ENCODE results near the gene SART1.

The SART1 gene

GRCh38 chr11:65919141-65919572, 42.4 kb upstream of the SART1 start, which contains the start of gene DRAP1:
TSS of gene DRAP1 (plus strand) at chr11:65919426. CDS start at chr11:65919502, 76 bp downstream.
- Histone ChIP-seq H3K4me1 (ENCODE audit: control insufficient read depth, insufficient read depth, low read length, unreplicated experiment) (peaks cover 51% of the 10 kb centered on the region), H3K27me3 (ENCODE audit: insufficient read depth, low read length) (no peaks in the 10 kb centered on the region), H2AFZ (ENCODE audit: low read length, unreplicated experiment) (peak within 1 kb of the TSS; percentile 5), H3K79me2 (ENCODE audit: control insufficient read depth, insufficient read depth, low read length, unreplicated experiment) (peaks cover 53% of the 10 kb centered on the region), H3K4me3 (ENCODE audit: low read depth, low read length) (peak within 1 kb of the TSS; percentile 97), H3K36me3 (ENCODE audit: insufficient read depth, low read length) (peaks cover 19% of the 10 kb centered on the region), H3K27ac (ENCODE audit: low read depth, low read length) (peak within 1 kb of the TSS; percentile 91)

- H3K27ac ChIP-seq (ENCODE audit: low read depth, low read length): peak overlapping the region; percentile 62
- peaks cover 19% of the 10 kb centered on the region for H3K36me3 ChIP-seq (ENCODE audit: insufficient read depth, low read length)
- no peaks in the 10 kb centered on the region for H3K27me3 ChIP-seq (ENCODE audit: insufficient read depth, low read length)
- peaks cover 45% of the 10 kb centered on the region for H3K4me1 ChIP-seq (ENCODE audit: control insufficient read depth, insufficient read depth, low read length, unreplicated experiment)
- H3K4me3 ChIP-seq (ENCODE audit: low read depth, low read length): peak overlapping the region; percentile 96
- peaks cover 53% of the 10 kb centered on the region for H3K79me2 ChIP-seq (ENCODE audit: control insufficient read depth, insufficient read depth, low read length, unreplicated experiment)
- H2AFZ ChIP-seq (ENCODE audit: low read length, unreplicated experiment): peak overlapping the region; percentile 5
Observed at GRCh38 chr11:65919573-65920371, 41.8 kb upstream of the SART1 start.

DNA sequence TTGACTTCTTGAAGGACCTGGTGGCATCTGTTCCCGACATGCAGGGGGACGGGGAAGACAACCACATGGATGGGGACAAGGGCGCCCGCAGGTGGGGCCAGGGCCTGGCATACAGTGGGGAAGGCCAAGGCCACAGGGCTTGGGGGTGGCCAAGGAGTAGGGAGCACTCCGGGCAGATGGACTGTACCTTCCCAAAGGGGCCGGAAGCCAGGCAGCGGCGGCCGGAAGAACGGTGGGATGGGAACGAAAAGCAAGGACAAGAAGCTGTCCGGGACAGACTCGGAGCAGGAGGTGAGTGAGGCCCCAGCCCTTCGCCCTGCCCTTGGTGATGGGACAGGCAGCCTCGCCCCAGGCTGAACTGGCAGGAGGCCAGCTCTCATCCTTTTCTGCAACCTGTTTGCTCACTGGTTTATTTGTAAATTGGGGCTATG, 41.1 kb upstream of the SART1 start:
- Histone ChIP-seq H3K79me2 (ENCODE audit: control insufficient read depth, insufficient read depth, low read length, unreplicated experiment) (peaks cover 53% of the 10 kb centered on the region), H3K27ac (ENCODE audit: low read depth, low read length) (peak overlapping the region; percentile 62; the same call in 1 of the 2 replicates), H3K4me1 (ENCODE audit: control insufficient read depth, insufficient read depth, low read length, unreplicated experiment) (peaks cover 39% of the 10 kb centered on the region), H3K4me3 (ENCODE audit: low read depth, low read length) (peak overlapping the region; percentile 96), H2AFZ (ENCODE audit: low read length, unreplicated experiment) (no peak overlapping the region), H3K36me3 (ENCODE audit: insufficient read depth, low read length) (peaks cover 19% of the 10 kb centered on the region), H3K27me3 (ENCODE audit: insufficient read depth, low read length) (no peaks in the 10 kb centered on the region)

GRCh38 chr11:65921033-65921555, 40.4 kb upstream of the SART1 start:
- Histone ChIP-seq H3K4me3 (ENCODE audit: low read depth, low read length) (peak overlapping the region; percentile 96), H3K79me2 (ENCODE audit: control insufficient read depth, insufficient read depth, low read length, unreplicated experiment) (peaks cover 53% of the 10 kb centered on the region), H3K27ac (ENCODE audit: low read depth, low read length) (0 out of 2 replicates have a peak overlapping the region, but pooled peaks have one; percentile 29), H3K27me3 (ENCODE audit: insufficient read depth, low read length) (no peaks in the 10 kb centered on the region), H3K4me1 (ENCODE audit: control insufficient read depth, insufficient read depth, low read length, unreplicated experiment) (peaks cover 34% of the 10 kb centered on the region), H2AFZ (ENCODE audit: low read length, unreplicated experiment) (no peak overlapping the region), H3K36me3 (ENCODE audit: insufficient read depth, low read length) (peaks cover 19% of the 10 kb centered on the region)

DNA sequence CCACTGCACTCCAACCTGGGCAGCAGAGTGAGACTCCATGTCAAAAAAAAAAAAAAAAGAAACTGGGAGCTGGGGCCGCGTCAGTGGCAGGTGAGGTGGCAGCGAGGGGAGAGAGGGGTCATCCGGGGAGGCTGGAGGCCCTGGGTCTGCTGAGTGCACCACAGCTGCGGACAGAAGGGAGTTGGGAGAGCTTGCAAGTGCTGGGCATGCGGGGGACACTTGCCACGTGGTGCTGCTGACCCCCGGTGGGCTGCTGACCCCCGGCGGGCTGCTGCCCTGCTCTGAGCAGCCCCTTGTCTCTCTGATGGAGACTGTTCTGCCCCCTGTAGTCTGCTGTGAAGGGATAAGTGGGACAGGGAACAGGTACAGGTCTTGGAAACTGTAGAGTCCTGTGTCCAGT, 39.7 kb upstream of the SART1 start:
- Histone ChIP-seq H3K4me1 (ENCODE audit: control insufficient read depth, insufficient read depth, low read length, unreplicated experiment) (peaks cover 26% of the 10 kb centered on the region), H2AFZ (ENCODE audit: low read length, unreplicated experiment) (no peak overlapping the region), H3K27me3 (ENCODE audit: insufficient read depth, low read length) (no peaks in the 10 kb centered on the region), H3K27ac (ENCODE audit: low read depth, low read length) (no peak overlapping the region), H3K36me3 (ENCODE audit: insufficient read depth, low read length) (peaks cover 19% of the 10 kb centered on the region), H3K4me3 (ENCODE audit: low read depth, low read length) (no peak overlapping the region), H3K79me2 (ENCODE audit: control insufficient read depth, insufficient read depth, low read length, unreplicated experiment) (peaks cover 49% of the 10 kb centered on the region)

GRCh38 chr11:65922565-65922964, 39.0 kb upstream of the SART1 start:
- Histone ChIP-seq H3K36me3 (ENCODE audit: insufficient read depth, low read length) (peaks cover 17% of the 10 kb centered on the region), H3K27me3 (ENCODE audit: insufficient read depth, low read length) (no peaks in the 10 kb centered on the region), H3K4me1 (ENCODE audit: control insufficient read depth, insufficient read depth, low read length, unreplicated experiment) (peaks cover 21% of the 10 kb centered on the region), H3K79me2 (ENCODE audit: control insufficient read depth, insufficient read depth, low read length, unreplicated experiment) (peaks cover 43% of the 10 kb centered on the region), H2AFZ (ENCODE audit: low read length, unreplicated experiment) (no peak overlapping the region), H3K4me3 (ENCODE audit: low read depth, low read length) (no peak overlapping the region), H3K27ac (ENCODE audit: low read depth, low read length) (no peak overlapping the region)

- peaks cover 20% of the 10 kb centered on the region for H3K79me2 ChIP-seq (ENCODE audit: control insufficient read depth, insufficient read depth, low read length, unreplicated experiment)
- peaks cover 22% of the 10 kb centered on the region for H3K4me1 ChIP-seq (ENCODE audit: control insufficient read depth, insufficient read depth, low read length, unreplicated experiment)
- no peaks in the 10 kb centered on the region for H3K27me3 ChIP-seq (ENCODE audit: insufficient read depth, low read length)
- H3K4me3 ChIP-seq (ENCODE audit: low read depth, low read length): no peak overlapping the region
- peaks cover 17% of the 10 kb centered on the region for H3K36me3 ChIP-seq (ENCODE audit: insufficient read depth, low read length)
- no peak overlapping the region for H3K27ac ChIP-seq (ENCODE audit: low read depth, low read length)
- H2AFZ ChIP-seq (ENCODE audit: low read length, unreplicated experiment): no peak overlapping the region
Observed at GRCh38 chr11:65925397-65925796, 36.1 kb upstream of the SART1 start.

DNA sequence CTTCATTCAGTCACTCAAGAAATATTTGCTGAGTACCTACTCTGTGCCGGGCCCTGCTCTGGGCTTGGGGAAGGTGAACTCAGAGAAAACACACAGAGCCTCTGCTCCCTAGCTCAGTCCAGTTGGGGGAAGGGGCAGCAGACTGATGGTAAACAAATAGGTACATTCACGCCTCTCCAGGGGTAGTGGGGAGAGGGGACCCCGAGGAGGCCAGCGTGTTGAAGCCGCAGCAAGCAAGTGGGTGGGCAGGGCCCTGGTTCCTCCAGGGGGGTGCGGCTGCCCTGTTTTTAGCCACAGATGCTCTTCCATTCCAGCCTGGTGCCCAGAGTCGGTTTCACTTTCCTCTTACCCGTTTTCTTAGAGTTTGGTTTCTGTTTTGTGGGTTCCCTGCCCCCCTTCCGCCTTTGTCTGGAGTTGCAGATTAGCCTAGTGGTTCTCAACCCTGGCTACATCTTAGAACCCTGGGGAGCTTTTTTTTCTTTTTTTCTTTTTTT, 33.6 kb upstream of the SART1 start:
- H3K27me3 ChIP-seq (ENCODE audit: insufficient read depth, low read length): no peaks in the 10 kb centered on the region
- H2AFZ ChIP-seq (ENCODE audit: low read length, unreplicated experiment): peak overlapping the region; percentile 50
- H3K79me2 ChIP-seq (ENCODE audit: control insufficient read depth, insufficient read depth, low read length, unreplicated experiment): no peaks in the 10 kb centered on the region
- H3K4me3 ChIP-seq (ENCODE audit: low read depth, low read length): no peak overlapping the region
- peaks cover 9% of the 10 kb centered on the region for H3K4me1 ChIP-seq (ENCODE audit: control insufficient read depth, insufficient read depth, low read length, unreplicated experiment)
- H3K27ac ChIP-seq (ENCODE audit: low read depth, low read length): peak overlapping the region; percentile 47
- 0 out of 2 replicates have a peak, but pooled peaks cover 6% of the 10 kb centered on the region for H3K36me3 ChIP-seq (ENCODE audit: insufficient read depth, low read length)

DNA sequence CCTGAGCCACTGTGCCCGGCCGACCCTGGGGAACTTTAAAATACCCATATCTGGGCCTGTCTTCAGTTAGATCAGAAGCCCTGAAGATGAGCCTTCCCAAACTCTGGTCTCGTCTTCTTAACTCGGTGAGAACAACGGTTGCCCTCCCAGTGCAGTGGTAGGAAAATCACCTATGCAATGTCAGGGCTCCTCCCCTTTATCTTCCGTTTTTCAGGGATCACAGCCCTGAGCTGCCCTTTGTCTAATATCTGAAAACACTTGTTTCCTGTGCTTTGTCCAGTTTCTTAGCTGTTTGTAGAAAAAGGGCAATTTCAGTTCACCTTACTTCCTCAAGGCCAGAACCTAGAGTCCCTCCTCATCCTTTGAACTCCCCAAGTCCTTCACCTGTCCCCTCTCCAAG, 32.9 kb upstream of the SART1 start:
- peaks cover 9% of the 10 kb centered on the region for H3K4me1 ChIP-seq (ENCODE audit: control insufficient read depth, insufficient read depth, low read length, unreplicated experiment)
- no peak overlapping the region for H3K4me3 ChIP-seq (ENCODE audit: low read depth, low read length)
- no peaks in the 10 kb centered on the region for H3K79me2 ChIP-seq (ENCODE audit: control insufficient read depth, insufficient read depth, low read length, unreplicated experiment)
- no peaks in the 10 kb centered on the region for H3K27me3 ChIP-seq (ENCODE audit: insufficient read depth, low read length)
- no peaks in the 10 kb centered on the region for H3K36me3 ChIP-seq (ENCODE audit: insufficient read depth, low read length)
- H2AFZ ChIP-seq (ENCODE audit: low read length, unreplicated experiment): no peak overlapping the region
- peak overlapping the region; percentile 47; the same call in 1 of the 2 replicates for H3K27ac ChIP-seq (ENCODE audit: low read depth, low read length)

GRCh38 chr11:65931773-65932557, 29.6 kb upstream of the SART1 start:
- H2AFZ ChIP-seq (ENCODE audit: low read length, unreplicated experiment): no peak overlapping the region
- H3K79me2 ChIP-seq (ENCODE audit: control insufficient read depth, insufficient read depth, low read length, unreplicated experiment): no peaks in the 10 kb centered on the region
- H3K27me3 ChIP-seq (ENCODE audit: insufficient read depth, low read length): no peaks in the 10 kb centered on the region
- H3K4me1 ChIP-seq (ENCODE audit: control insufficient read depth, insufficient read depth, low read length, unreplicated experiment): peaks cover 9% of the 10 kb centered on the region
- H3K36me3 ChIP-seq (ENCODE audit: insufficient read depth, low read length): no peaks in the 10 kb centered on the region
- no peak overlapping the region for H3K27ac ChIP-seq (ENCODE audit: low read depth, low read length)
- no peak overlapping the region for H3K4me3 ChIP-seq (ENCODE audit: low read depth, low read length)

Measured in ACC112 (cell line).